GM12878 (cell line): ENCODE measurements around the gene CAV1. TPM values are rescaled to one million over a fixed set of nuclear protein-coding genes. Genes with fewer than 3 reads are reported as not detected.

Experiments
- ATAC-seq: fragments of 200-7000 bp; cut with Tn5 transposase; 3 replicates; pipeline ENCODE4 v1.9.1; 2020; ENCODE audit warnings: mild to moderate bottlenecking, moderate library complexity
- BruUV-seq: library from RNA; stranded (reverse); fragments of 400-500 nt; replicated peaks from 2 replicates; lab custom pipeline; 2021; lab: Mats Ljungman, UMichigan
- CTCF ChIA-PET: fragments of 300-600 bp; sonication (Branson Sonifier 250); formaldehyde crosslinking; extraction: SDS; loops from one replicate; lab custom pipeline; 2021; ENCODE audit warnings: inconsistent platforms; lab: Yijun Ruan, JAX
- POLR2A ChIA-PET: fragments of 350-600 bp; formaldehyde crosslinking; extraction: SDS; loops from one replicate; lab custom pipeline; 2021; ENCODE audit warnings: inconsistent platforms; lab: Charles Lee
- RAD21 ChIA-PET: fragments of 300-600 bp; sonication (Branson Sonifier 250); formaldehyde crosslinking; loops from one replicate; lab custom pipeline; 2023; ENCODE audit warnings: antibody characterized with exemption; ENCODE audit not compliant: unreplicated experiment; lab: Charles Lee
- SMC1A ChIA-PET: fragments of 300-600 bp; sonication (Branson Sonifier 250); formaldehyde crosslinking; loops from one replicate; lab custom pipeline; 2023; ENCODE audit not compliant: unreplicated experiment, uncharacterized antibody; lab: Charles Lee
- DNase-seq: peaks from one replicate; pipeline ENCODE4 v3.0.0-alpha.2; 2011; ENCODE audit warnings: low read depth, low spot score
- FAIRE-seq: peaks from 3 replicates; lab custom pipeline; 2011; peaks lifted over from hg19 to GRCh38; lab: Jason Lieb, UNC
- H2AFZ ChIP-seq: 2 replicates; pipeline ENCODE4 v1.6.0; 2011; ENCODE audit warnings: low read depth, low read length, control low read depth; ENCODE audit not compliant: control insufficient read depth
- H3K27ac ChIP-seq: 2 replicates; pipeline ENCODE4 v1.5.1; 2011; ENCODE audit warnings: control low read depth; ENCODE audit not compliant: control insufficient read depth, insufficient read depth
- H3K27me3 ChIP-seq, 2 experiments: replicated peaks in 1 of 2; 2 replicates each; pipeline versions ENCODE4 v1.6.0 to v1.6.1; 2011; ENCODE audit warnings: low read length in 1 of 2; ENCODE audit not compliant: control insufficient read depth in 2 of 2, insufficient read depth in 2 of 2
- H3K36me3 ChIP-seq, 2 experiments: 2 replicates each; pipeline ENCODE4 v1.5.1; 2011; ENCODE audit warnings: low read length in 1 of 2; ENCODE audit not compliant: control insufficient read depth in 2 of 2, insufficient read depth in 2 of 2
- H3K4me1 ChIP-seq: 2 replicates; pipeline ENCODE4 v1.6.1; 2011; ENCODE audit warnings: mild to moderate bottlenecking, low read length, moderate library complexity, mixed read lengths; ENCODE audit not compliant: control insufficient read depth, insufficient read depth
- H3K4me2 ChIP-seq: 2 replicates; pipeline ENCODE4 v1.6.0; 2011; ENCODE audit warnings: control low read depth; ENCODE audit not compliant: control insufficient read depth, insufficient read depth
- H3K4me3 ChIP-seq: fragments of 200-600 bp; sonication (generic); 2 replicates; pipeline ENCODE4 v1.5.1; 2016
- H3K79me2 ChIP-seq: 2 replicates; pipeline ENCODE4 v1.6.0; 2011; ENCODE audit warnings: low read length; ENCODE audit not compliant: control insufficient read depth, insufficient read depth
- H3K9ac ChIP-seq: 2 replicates; pipeline ENCODE4 v1.8.0; 2011; ENCODE audit warnings: low read length, control low read depth, mixed read lengths; ENCODE audit not compliant: control insufficient read depth, insufficient read depth
- H3K9me3 ChIP-seq: replicated peaks from 3 replicates; pipeline ENCODE4 v1.5.1; 2011; ENCODE audit warnings: mild to moderate bottlenecking, low read length; ENCODE audit not compliant: control insufficient read depth, insufficient read depth
- H4K20me1 ChIP-seq: 2 replicates; pipeline ENCODE4 v1.6.0; 2011; ENCODE audit not compliant: control insufficient read depth, insufficient read depth
- CBX3 ChIP-seq: fragments of 200-600 bp; sonication (generic); IDR thresholded peaks from 2 replicates; pipeline ENCODE4 v1.6.1; 2016; ENCODE audit warnings: low read depth, borderline replicate concordance
- CHD1 ChIP-seq: IDR thresholded peaks from 2 replicates; pipeline ENCODE4 v1.6.1; 2012; ENCODE audit warnings: low read depth, low read length, improper control_type of control experiment
- CREM ChIP-seq: IDR thresholded peaks from 2 replicates; pipeline ENCODE4 v1.6.1; 2014; ENCODE audit warnings: antibody characterized with exemption, low read depth
- JUND ChIP-seq: IDR thresholded peaks from 2 replicates; pipeline ENCODE4 v1.6.1; 2012; ENCODE audit warnings: low read depth, mild to moderate bottlenecking, low read length, improper control_type of control experiment, moderate library complexity
- MEF2A ChIP-seq: IDR thresholded peaks from 2 replicates; pipeline ENCODE4 v1.6.1; 2011; ENCODE audit warnings: low read depth, mild to moderate bottlenecking, low read length, moderate library complexity; ENCODE audit not compliant: insufficient read depth
- MXI1 ChIP-seq: fragments of 150-350 bp; IDR thresholded peaks from 2 replicates; pipeline ENCODE4 v1.6.1; 2011; ENCODE audit warnings: low read depth, mild to moderate bottlenecking, inconsistent platforms, low read length, improper control_type of control experiment
- NFXL1 ChIP-seq: fragments of 450-650 bp; IDR thresholded peaks from 2 replicates; pipeline ENCODE4 v1.6.1; 2017; ENCODE audit warnings: antibody characterized with exemption, mild to moderate bottlenecking, borderline replicate concordance
- SPI1 ChIP-seq: IDR thresholded peaks from 2 replicates; pipeline ENCODE4 v1.6.1; 2011; ENCODE audit warnings: low read depth, mild to moderate bottlenecking, low read length, moderate library complexity, borderline replicate concordance; ENCODE audit not compliant: insufficient read depth
- ZNF217 ChIP-seq: fragments of 450-650 bp; IDR thresholded peaks from 2 replicates; pipeline ENCODE4 v1.6.1; 2017; ENCODE audit warnings: antibody characterized with exemption, mild to moderate bottlenecking
- ZNF24 ChIP-seq: fragments of 450-650 bp; IDR thresholded peaks from 2 replicates; pipeline ENCODE4 v1.6.1; 2017; ENCODE audit warnings: antibody characterized with exemption, mild to moderate bottlenecking
- ZNF384 ChIP-seq: IDR thresholded peaks from 2 replicates; pipeline ENCODE4 v1.6.1; 2012; ENCODE audit warnings: low read depth, mild to moderate bottlenecking, low read length, improper control_type of control experiment, borderline replicate concordance
- WGBS: methylation state at CpG from one replicate; pipeline ENCODE4 v1.1.6; 2016; ENCODE audit warnings: low lambda C conversion rate; ENCODE audit not compliant: insufficient replicate concordance, insufficient coverage; ENCODE audit errors: missing lambda C conversion rate; 5-methylcytosine and 5-hydroxymethylcytosine counted together
- in situ Hi-C: fragments of 300-500 bp; cut with MboI; formaldehyde crosslinking; loops from 9 replicates; pipeline ENCODE4 v1.14.3; 2018; ENCODE audit warnings: mixed read lengths
- intact Hi-C: fragments of 100-400 bp; cut with micrococcal nuclease; formaldehyde crosslinking; loops from one replicate; pipeline ENCODE4 v1.14.2; 2022; ENCODE audit not compliant: unreplicated experiment
- polyA plus RNA-seq, 11 experiments: library from polyadenylated mRNA; depleted of rRNA in 4 of 11; unstranded in 6 of 11; stranded (reverse) in 5 of 11; fragments of >200 nt; fragmentation: Nextera tagmentation in 4 of 11; fragmentation: Illumina TruSeq in 1 of 11; extraction: Ambion mirVana in 4 of 11; extraction: Trizol in 1 of 11; gene quantifications; 1 replicate in 1 of 11; 2 replicates in 10 of 11; pipeline versions ENCODE4 v1.2.1 to v1.2.3, GENCODE V29; 2011 to 2016; ENCODE audit warnings: inconsistent platforms in 2 of 11, missing spikeins in 2 of 11, low read depth in 1 of 11
- total RNA-seq, 4 experiments: library from RNA; depleted of rRNA in 3 of 4; stranded (reverse); fragments of >200 nt in 3 of 4; fragmentation: Illumina TruSeq in 1 of 4; extraction: Trizol in 1 of 4; gene quantifications; 2 replicates each; pipeline versions ENCODE4 v1.2.1 to v1.2.3, GENCODE V29; 2013 to 2021
- TF ChIP-seq, protein P1 (sequence below): fragments of 450-650 bp; IDR thresholded peaks from 2 replicates; pipeline ENCODE4 v1.6.1; 2014; ENCODE audit warnings: mild to moderate bottlenecking
- TF ChIP-seq, protein P2 (sequence below): fragments of 150-350 bp; IDR thresholded peaks from 2 replicates; pipeline ENCODE4 v1.6.1; 2016; ENCODE audit warnings: low read depth, low read length
- TF ChIP-seq, protein P3 (sequence below): IDR thresholded peaks from 2 replicates; pipeline ENCODE4 v1.6.1; 2012; ENCODE audit warnings: low read depth, low read length, improper control_type of control experiment

The CAV1 gene
- total and polyA plus RNA-seq, 10 of the 15 experiments (the other 5 are each of a cell fraction or from before 2014, with no cell fraction given) = 0.45 to 26.5 (median 2.0) TPM

DNA sequence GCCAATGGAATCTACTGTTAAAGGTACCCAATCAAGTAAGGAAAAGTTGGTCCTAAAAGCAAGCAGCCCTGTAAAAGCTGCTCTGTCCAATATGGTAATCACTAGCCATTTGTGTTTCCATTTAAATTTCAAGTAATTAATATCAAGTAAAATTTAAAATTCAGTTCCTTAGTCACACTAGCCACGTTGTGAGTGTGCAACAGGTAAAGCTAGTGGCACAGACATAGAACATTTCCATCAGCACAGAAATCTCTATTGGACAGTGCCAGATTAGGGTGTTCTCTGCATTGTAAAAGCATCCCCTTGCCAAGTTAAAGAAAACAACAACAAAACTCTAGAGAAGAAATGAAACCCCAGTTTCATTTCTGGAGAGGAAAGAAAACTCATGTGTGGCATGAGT is 4.4 kb downstream of the CAV1 start (continued):
- TF ChIP-seq MEF2A (no peak), CBX3 (no peak), MXI1 (no peak)

DNA sequence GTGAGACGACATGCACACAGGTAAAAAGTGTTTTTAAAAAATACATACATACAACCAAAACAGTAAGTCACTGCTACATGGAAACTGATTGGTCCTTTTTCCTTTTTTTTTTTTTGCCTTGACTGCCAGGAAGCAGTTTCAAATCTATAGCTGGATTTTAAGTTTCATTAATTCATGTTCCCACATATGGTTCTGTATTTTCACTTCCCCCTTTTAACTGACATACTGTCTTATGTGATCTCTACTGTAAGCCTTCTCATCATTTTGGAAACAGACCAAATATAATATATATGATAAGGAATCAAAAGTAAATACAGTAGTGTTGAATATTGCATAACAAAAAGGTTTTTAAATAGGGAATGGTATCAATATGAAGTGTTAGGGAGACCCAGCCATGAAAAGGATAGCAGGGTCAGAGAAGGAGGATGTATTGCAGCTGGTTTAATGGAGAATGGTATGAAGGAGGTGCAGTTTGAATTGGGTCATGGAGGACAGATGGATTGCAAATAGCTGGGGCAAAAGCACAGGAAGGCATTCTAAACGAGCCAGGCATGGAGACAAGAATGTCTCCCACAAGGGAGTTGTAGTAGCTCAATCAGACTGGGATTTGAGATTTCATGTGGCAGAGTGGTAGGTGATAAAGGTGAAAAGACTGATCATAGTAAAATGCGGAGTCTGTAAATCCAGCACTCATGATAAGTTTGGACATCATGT is 5.4 kb downstream of the CAV1 start:
- no peaks in the 10 kb centered on the region for H3K79me2 ChIP-seq
- CTCF ChIA-PET = interaction anchor here (0.6 to 3.0 kb wide), 5 partner anchors 10 to 61 kb away, joined by 3 to 20 read pairs (median 4); no protein-coding TSS in a partner anchor
- H3K36me3 ChIP-seq = no peaks in the 10 kb centered on the region
- H3K4me3 ChIP-seq = no peak overlapping the region
- ATAC-seq (no peak), DNase-seq (no peak)
- POLR2A ChIA-PET = no interaction called here
- H4K20me1 ChIP-seq = no peaks in the 10 kb centered on the region
- H3K4me2 ChIP-seq = 0 out of 2 replicates have a peak overlapping the region, but pooled peaks have one; percentile 10
- SMC1A ChIA-PET = interaction anchor here (0.6 to 1.0 kb wide), 5 partner anchors 19 to 271 kb away, joined by 3 to 6 read pairs (median 3); no protein-coding TSS in a partner anchor
- H2AFZ ChIP-seq = no peak overlapping the region
- RAD21 ChIA-PET = no interaction called here
- H3K9ac ChIP-seq = no peak overlapping the region
- no peaks in the 10 kb centered on the region for H3K9me3 ChIP-seq
- no TSS peak for BruUV-seq
- in situ Hi-C loops (no loop called here), intact Hi-C loops (no loop called here)
- no peak overlapping the region for H3K27ac ChIP-seq
- TF ChIP-seq ZNF24 (peak; percentile 84), NFXL1 (no peak), CREM (no peak), ZNF217 (no peak), SPI1 (peak; percentile 70), JUND (no peak), ZNF384 (peak; percentile 58; the same call in 1 of the 2 replicates), CHD1 (no peak)
- TF ChIP-seq, protein P1, sequence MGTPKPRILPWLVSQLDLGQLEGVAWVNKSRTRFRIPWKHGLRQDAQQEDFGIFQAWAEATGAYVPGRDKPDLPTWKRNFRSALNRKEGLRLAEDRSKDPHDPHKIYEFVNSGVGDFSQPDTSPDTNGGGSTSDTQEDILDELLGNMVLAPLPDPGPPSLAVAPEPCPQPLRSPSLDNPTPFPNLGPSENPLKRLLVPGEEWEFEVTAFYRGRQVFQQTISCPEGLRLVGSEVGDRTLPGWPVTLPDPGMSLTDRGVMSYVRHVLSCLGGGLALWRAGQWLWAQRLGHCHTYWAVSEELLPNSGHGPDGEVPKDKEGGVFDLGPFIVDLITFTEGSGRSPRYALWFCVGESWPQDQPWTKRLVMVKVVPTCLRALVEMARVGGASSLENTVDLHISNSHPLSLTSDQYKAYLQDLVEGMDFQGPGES = no peak
- TF ChIP-seq, protein P2, sequence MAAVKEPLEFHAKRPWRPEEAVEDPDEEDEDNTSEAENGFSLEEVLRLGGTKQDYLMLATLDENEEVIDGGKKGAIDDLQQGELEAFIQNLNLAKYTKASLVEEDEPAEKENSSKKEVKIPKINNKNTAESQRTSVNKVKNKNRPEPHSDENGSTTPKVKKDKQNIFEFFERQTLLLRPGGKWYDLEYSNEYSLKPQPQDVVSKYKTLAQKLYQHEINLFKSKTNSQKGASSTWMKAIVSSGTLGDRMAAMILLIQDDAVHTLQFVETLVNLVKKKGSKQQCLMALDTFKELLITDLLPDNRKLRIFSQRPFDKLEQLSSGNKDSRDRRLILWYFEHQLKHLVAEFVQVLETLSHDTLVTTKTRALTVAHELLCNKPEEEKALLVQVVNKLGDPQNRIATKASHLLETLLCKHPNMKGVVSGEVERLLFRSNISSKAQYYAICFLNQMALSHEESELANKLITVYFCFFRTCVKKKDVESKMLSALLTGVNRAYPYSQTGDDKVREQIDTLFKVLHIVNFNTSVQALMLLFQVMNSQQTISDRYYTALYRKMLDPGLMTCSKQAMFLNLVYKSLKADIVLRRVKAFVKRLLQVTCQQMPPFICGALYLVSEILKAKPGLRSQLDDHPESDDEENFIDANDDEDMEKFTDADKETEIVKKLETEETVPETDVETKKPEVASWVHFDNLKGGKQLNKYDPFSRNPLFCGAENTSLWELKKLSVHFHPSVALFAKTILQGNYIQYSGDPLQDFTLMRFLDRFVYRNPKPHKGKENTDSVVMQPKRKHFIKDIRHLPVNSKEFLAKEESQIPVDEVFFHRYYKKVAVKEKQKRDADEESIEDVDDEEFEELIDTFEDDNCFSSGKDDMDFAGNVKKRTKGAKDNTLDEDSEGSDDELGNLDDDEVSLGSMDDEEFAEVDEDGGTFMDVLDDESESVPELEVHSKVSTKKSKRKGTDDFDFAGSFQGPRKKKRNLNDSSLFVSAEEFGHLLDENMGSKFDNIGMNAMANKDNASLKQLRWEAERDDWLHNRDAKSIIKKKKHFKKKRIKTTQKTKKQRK = no peak
- TF ChIP-seq, protein P3, sequence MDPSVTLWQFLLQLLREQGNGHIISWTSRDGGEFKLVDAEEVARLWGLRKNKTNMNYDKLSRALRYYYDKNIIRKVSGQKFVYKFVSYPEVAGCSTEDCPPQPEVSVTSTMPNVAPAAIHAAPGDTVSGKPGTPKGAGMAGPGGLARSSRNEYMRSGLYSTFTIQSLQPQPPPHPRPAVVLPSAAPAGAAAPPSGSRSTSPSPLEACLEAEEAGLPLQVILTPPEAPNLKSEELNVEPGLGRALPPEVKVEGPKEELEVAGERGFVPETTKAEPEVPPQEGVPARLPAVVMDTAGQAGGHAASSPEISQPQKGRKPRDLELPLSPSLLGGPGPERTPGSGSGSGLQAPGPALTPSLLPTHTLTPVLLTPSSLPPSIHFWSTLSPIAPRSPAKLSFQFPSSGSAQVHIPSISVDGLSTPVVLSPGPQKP = no peak
- TF ChIP-seq, all 136 proteins: peak for 3
- peaks cover 26% of the 10 kb centered on the region for H3K4me1 ChIP-seq
- WGBS = 68% methylated on average over 3 of the region's 3 CpGs
- FAIRE-seq = no peak
- no peaks in the 10 kb centered on the region for H3K27me3 ChIP-seq
